H1 (cell line): ENCODE data around the gene UPK2. TPM values are rescaled to one million over a fixed set of nuclear protein-coding genes. Genes with fewer than 3 reads are reported as not detected.

Experiments used
- CTCF ChIA-PET: fragments of 300-600 bp; sonication (Branson Sonifier 250); formaldehyde crosslinking; loops from one replicate; lab custom pipeline; 2021; ENCODE audit not compliant: partially characterized antibody; lab: Charles Lee
- POLR2A ChIA-PET: fragments of 300-600 bp; sonication (Branson Sonifier 250); formaldehyde crosslinking; loops from one replicate; lab custom pipeline; 2021; ENCODE audit warnings: inconsistent platforms; ENCODE audit not compliant: partially characterized antibody; lab: Charles Lee
- DNase-seq, 2 experiments: peaks; one replicate each; pipeline versions ENCODE4 v3.0.0 to v3.0.0-alpha.2; 2010 to 2022; ENCODE audit warnings: low spot score in 2 of 2, low read depth in 1 of 2, mixed read lengths in 1 of 2
- FAIRE-seq: peaks from 2 replicates; lab custom pipeline; 2011; peaks lifted over from hg19 to GRCh38; lab: Jason Lieb, UNC
- H2AFZ ChIP-seq: 2 replicates; pipeline ENCODE4 v1.8.1; 2012; ENCODE audit warnings: low read length, inconsistent platforms
- H2AK5ac ChIP-seq: 2 replicates; pipeline ENCODE4 v1.6.1; 2013; ENCODE audit warnings: low read depth, low read length
- H2BK120ac ChIP-seq: replicated peaks from 2 replicates; pipeline ENCODE3; 2013; ENCODE audit warnings: low read depth, low read length, inconsistent platforms
- H2BK12ac ChIP-seq: 2 replicates; pipeline ENCODE4 v1.6.1; 2013; ENCODE audit warnings: low read depth, low read length
- H2BK15ac ChIP-seq: 2 replicates; pipeline ENCODE4 v1.6.1; 2013; ENCODE audit warnings: low read length
- H2BK20ac ChIP-seq: 2 replicates; pipeline ENCODE4 v1.6.1; 2013; ENCODE audit warnings: low read length
- H2BK5ac ChIP-seq: 2 replicates; pipeline ENCODE4 v1.6.1; 2013; ENCODE audit warnings: low read depth, low read length
- H3K14ac ChIP-seq: 2 replicates; pipeline ENCODE4 v1.6.1; 2013; ENCODE audit warnings: inconsistent platforms; ENCODE audit not compliant: insufficient read length
- H3K18ac ChIP-seq: 2 replicates; pipeline ENCODE4 v1.6.1; 2013; ENCODE audit warnings: low read length; ENCODE audit errors: extremely low read depth
- H3K23ac ChIP-seq: 2 replicates; pipeline ENCODE4 v1.6.1; 2013; ENCODE audit warnings: inconsistent platforms; ENCODE audit not compliant: insufficient read length
- H3K23me2 ChIP-seq: 2 replicates; pipeline ENCODE4 v1.6.1; 2013; ENCODE audit warnings: low read depth, low read length
- H3K27ac ChIP-seq: 2 replicates; pipeline ENCODE4 v1.6.1; 2011; ENCODE audit warnings: low read depth, low read length, inconsistent platforms
- H3K27me3 ChIP-seq, 4 experiments: replicated peaks in 1 of 4; 1 replicate in 1 of 4; 2 replicates in 3 of 4; pipeline versions ENCODE4 v1.6.1 to v1.8.1; 2011 to 2013; ENCODE audit warnings: low read length in 3 of 4, mild to moderate bottlenecking in 3 of 4, inconsistent platforms in 2 of 4, mixed read lengths in 2 of 4, moderate library complexity in 1 of 4; ENCODE audit not compliant: control insufficient read depth in 3 of 4, insufficient read depth in 3 of 4; ENCODE audit errors: extremely low read depth in 1 of 4
- H3K36me3 ChIP-seq, 4 experiments: 2 replicates each; pipeline versions ENCODE4 v1.6.1 to v1.8.1; 2011 to 2013; ENCODE audit warnings: mild to moderate bottlenecking in 4 of 4, low read length in 3 of 4, moderate library complexity in 2 of 4, control low read depth in 1 of 4, inconsistent platforms in 1 of 4; ENCODE audit not compliant: insufficient read depth in 4 of 4, control insufficient read depth in 2 of 4
- H3K4ac ChIP-seq: replicated peaks from 2 replicates; pipeline ENCODE3; 2013; ENCODE audit warnings: low read length, low read depth, mixed read lengths, inconsistent platforms; ENCODE audit not compliant: insufficient read length
- H3K4me1 ChIP-seq, 4 experiments: replicated peaks in 1 of 4; 1 replicate in 1 of 4; 2 replicates in 3 of 4; pipeline versions ENCODE4 v1.6.1 to v1.8.1; 2011 to 2013; ENCODE audit warnings: low read length in 3 of 4, inconsistent platforms in 2 of 4, mixed read lengths in 1 of 4; ENCODE audit not compliant: insufficient read depth in 4 of 4, control insufficient read depth in 3 of 4
- H3K4me2 ChIP-seq, 2 experiments: 2 replicates each; pipeline versions ENCODE4 v1.6.1 to v1.8.1; 2011 to 2013; ENCODE audit warnings: low read depth in 2 of 2, low read length in 2 of 2, control low read depth in 1 of 2, inconsistent platforms in 1 of 2, mild to moderate bottlenecking in 1 of 2; ENCODE audit not compliant: insufficient read depth in 1 of 2
- H3K4me3 ChIP-seq, 4 experiments: fragments of 200-600, 300-600 bp in 1 of 4; sonication (generic), shearing (Covaris generic), sonication (Bioruptor Twin) in 1 of 4; 2 replicates each; pipeline versions ENCODE4 v1.5.1 to v1.8.1; 2011 to 2016; ENCODE audit warnings: low read length in 4 of 4, low read depth in 3 of 4, control low read depth in 2 of 4, inconsistent platforms in 2 of 4, mild to moderate bottlenecking in 2 of 4, mixed read lengths in 1 of 4, moderate library complexity in 1 of 4; ENCODE audit not compliant: insufficient read depth in 2 of 4; ENCODE audit errors: extremely low read depth in 1 of 4
- H3K56ac ChIP-seq: replicated peaks from 2 replicates; pipeline ENCODE3; 2013; ENCODE audit warnings: low read depth, mild to moderate bottlenecking, mixed read lengths, low read length, inconsistent platforms; ENCODE audit not compliant: insufficient read length
- H3K79me1 ChIP-seq: 2 replicates; pipeline ENCODE4 v1.6.1; 2013; ENCODE audit warnings: low read depth, low read length, control low read depth
- H3K79me2 ChIP-seq, 2 experiments: 2 replicates each; pipeline versions ENCODE4 v1.6.1 to v1.8.1; 2012 to 2013; ENCODE audit warnings: low read length in 2 of 2, mild to moderate bottlenecking in 2 of 2, inconsistent platforms in 1 of 2; ENCODE audit not compliant: insufficient read depth in 2 of 2, control insufficient read depth in 1 of 2
- H3K9ac ChIP-seq, 4 experiments: replicated peaks in 1 of 4; 1 replicate in 1 of 4; 2 replicates in 3 of 4; pipeline versions ENCODE4 v1.6.1 to v1.8.1; 2011 to 2013; ENCODE audit warnings: low read depth in 3 of 4, low read length in 3 of 4, control low read depth in 2 of 4, mild to moderate bottlenecking in 2 of 4, moderate library complexity in 2 of 4, inconsistent platforms in 1 of 4; ENCODE audit errors: extremely low read depth in 1 of 4
- H3K9me3 ChIP-seq, 2 experiments: 2 replicates each; pipeline versions ENCODE4 v1.6.1 to v1.8.1; 2012 to 2013; ENCODE audit warnings: mild to moderate bottlenecking in 2 of 2, moderate library complexity in 2 of 2, control low read depth in 1 of 2, inconsistent platforms in 1 of 2, low read depth in 1 of 2, low read length in 1 of 2, mixed read lengths in 1 of 2; ENCODE audit not compliant: insufficient read depth in 2 of 2
- H4K20me1 ChIP-seq, 2 experiments: replicated peaks in 1 of 2; 2 replicates each; pipeline versions ENCODE3 to v1.8.1; 2011 to 2013; ENCODE audit warnings: inconsistent platforms in 2 of 2, low read length in 2 of 2, mild to moderate bottlenecking in 1 of 2; ENCODE audit not compliant: insufficient read depth in 2 of 2, control insufficient read depth in 1 of 2
- H4K5ac ChIP-seq: 2 replicates; pipeline ENCODE4 v1.6.1; 2013; ENCODE audit warnings: low read length, low read depth, mixed read lengths, inconsistent platforms; ENCODE audit not compliant: insufficient read length
- H4K8ac ChIP-seq: 2 replicates; pipeline ENCODE4 v1.8.0; 2013; ENCODE audit warnings: mild to moderate bottlenecking, moderate library complexity, low read length, inconsistent platforms; ENCODE audit not compliant: insufficient read depth; ENCODE audit errors: extremely low read depth
- H4K91ac ChIP-seq: replicated peaks from 2 replicates; pipeline ENCODE3; 2013; ENCODE audit warnings: low read length, mixed read lengths, inconsistent platforms; ENCODE audit not compliant: insufficient read length
- BACH1 ChIP-seq: IDR thresholded peaks from 2 replicates; pipeline ENCODE4 v1.6.1; 2012; ENCODE audit warnings: low read length, improper control_type of control experiment
- CEBPB ChIP-seq: IDR thresholded peaks from 2 replicates; pipeline ENCODE4 v1.6.1; 2012; ENCODE audit warnings: low read depth, low read length
- SP4 ChIP-seq: IDR thresholded peaks from 2 replicates; pipeline ENCODE4 v1.6.1; 2012; ENCODE audit warnings: low read length, inconsistent platforms
- SUZ12 ChIP-seq: fragments of 200-600 bp; sonication (generic); IDR thresholded peaks from 2 replicates; pipeline ENCODE4 v1.6.1; 2012; ENCODE audit warnings: mild to moderate bottlenecking, inconsistent platforms, low read length, moderate library complexity, mixed read lengths
- TAF7 ChIP-seq: optimal IDR thresholded peaks from 2 replicates; pipeline ENCODE3; 2011; ENCODE audit warnings: low read depth, mild to moderate bottlenecking, inconsistent platforms, low read length, moderate library complexity, borderline replicate concordance
- TBP ChIP-seq: IDR thresholded peaks from 2 replicates; pipeline ENCODE4 v1.6.1; 2011; ENCODE audit warnings: low read depth, low read length, improper control_type of control experiment
- TCF12 ChIP-seq: IDR thresholded peaks from 2 replicates; pipeline ENCODE4 v1.6.1; 2011; ENCODE audit warnings: low read depth, mild to moderate bottlenecking, low read length
- WGBS, 2 experiments: shearing (Covaris generic) in 1 of 2; methylation state at CpG; one replicate each; pipeline versions ENCODE4 v1.1.6 to v1.1.7; 2013 to 2015; ENCODE audit warnings: low lambda C conversion rate in 2 of 2, mixed read lengths in 2 of 2, inconsistent platforms in 1 of 2, low coverage in 1 of 2, missing lambda C conversion rate in 1 of 2; ENCODE audit not compliant: insufficient replicate concordance in 2 of 2, insufficient coverage in 1 of 2, insufficient read length in 1 of 2; ENCODE audit errors: extremely low coverage in 1 of 2, missing lambda C conversion rate in 1 of 2; 5-methylcytosine and 5-hydroxymethylcytosine counted together
- polyA plus RNA-seq, 7 experiments: library from polyadenylated mRNA; depleted of rRNA in 3 of 7; stranded (reverse) in 5 of 7; unstranded in 2 of 7; fragments of >200 nt in 5 of 7; fragments of 200-250 nt in 2 of 7; gene quantifications; 1 replicate in 5 of 7; 2 replicates in 1 of 7; 4 replicates in 1 of 7; pipeline versions ENCODE4 v1.2.1 to v1.2.3, GENCODE V29; 2011 to 2013; ENCODE audit warnings: missing spikeins in 2 of 7, mixed read lengths in 2 of 7
- total RNA-seq: library from RNA; stranded (reverse); fragmentation: NEBNext Ultra II Directional; extraction: Animal tissue kit (Norgen Biotek cat#: 25700); gene quantifications from 2 replicates; pipeline ENCODE4 v1.2.1, GENCODE V29; 2021
- TF ChIP-seq, protein P1 (sequence below): IDR thresholded peaks from 2 replicates; pipeline ENCODE4 v1.6.1; 2012; ENCODE audit warnings: inconsistent platforms

The UPK2 gene
- total and polyA plus RNA-seq, 2 of the 8 experiments (the other 6 are each of a cell fraction or from before 2014, with no cell fraction given): 0.76 TPM; not detected in 1

DNA sequence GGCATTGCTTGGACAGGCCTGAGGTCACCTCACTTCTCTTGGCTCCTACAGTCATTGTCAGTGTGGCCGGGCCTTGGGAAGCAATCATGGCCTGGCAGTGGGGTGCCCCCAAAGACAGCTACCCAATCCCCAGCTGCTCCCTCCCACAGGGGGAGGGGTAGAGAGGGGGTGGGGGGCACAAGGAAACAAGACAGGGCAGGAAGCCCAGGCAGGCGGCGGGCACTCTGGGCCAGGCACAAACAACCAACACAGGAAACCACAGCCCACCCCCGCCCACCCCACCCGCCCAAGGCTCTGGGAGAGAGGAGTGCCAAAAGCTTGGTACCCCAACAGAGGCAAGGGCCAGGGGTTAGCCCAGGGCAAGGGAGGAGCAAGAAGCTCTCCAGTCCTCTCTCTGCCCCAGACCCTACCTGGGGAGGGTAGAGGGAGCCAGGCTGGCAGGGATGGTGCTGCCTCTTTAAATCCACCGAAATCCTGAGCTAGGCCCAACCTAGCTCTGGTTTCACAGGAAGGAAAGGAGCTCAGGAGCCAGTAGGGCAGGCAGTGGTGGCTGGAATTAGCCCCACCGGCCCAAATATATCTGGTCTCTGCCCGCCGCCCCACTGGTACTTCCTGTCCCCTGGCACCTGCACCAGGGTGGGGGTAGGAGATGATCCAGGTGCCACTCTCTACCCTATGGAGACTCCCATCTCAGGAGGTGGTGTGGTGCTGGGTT, 42.5 kb upstream of the UPK2 start:
- DNase-seq (no peak), FAIRE-seq (no peak)
- Histone ChIP-seq H3K23ac (no peak overlapping the region), H4K91ac (peak overlapping the region; percentile 88), H3K14ac (no peak overlapping the region), H3K79me2 (peaks cover 4 to 73% of the 10 kb centered on the region in 2 experiments), H2BK20ac (peak overlapping the region; percentile 100; the same call in 1 of the 2 replicates), H2BK120ac (peak overlapping the region; percentile 90), H2AFZ (no peak overlapping the region), H2BK12ac (peak overlapping the region; percentile 99), H3K18ac (peak overlapping the region; percentile 99), H4K20me1 (peaks cover 0 to 5% of the 10 kb centered on the region in 2 experiments), H3K36me3 (no peaks in the 10 kb centered on the region), H2BK5ac (peak overlapping the region; percentile 100), H3K4me2 (peak overlapping the region; percentile 76 to 92), H3K4ac (peak overlapping the region; percentile 91), H2BK15ac (peak overlapping the region; percentile 88; the same call in 1 of the 2 replicates), H3K56ac (no peak overlapping the region), H2AK5ac (peak overlapping the region; percentile 17; the same call in 1 of the 2 replicates), H3K9ac (peak overlapping the region in 2 of 4 experiments; percentile 25 to 64; a peak in 4 of 7 replicates), H3K27ac (peak overlapping the region; percentile 89), H3K79me1 (peaks cover 12% of the 10 kb centered on the region), H3K4me3 (peak overlapping the region in 1 of 4 experiments; percentile 61; a peak in 2 of 8 replicates), H4K5ac (peak overlapping the region; percentile 70), H4K8ac (peak overlapping the region; percentile 11), H3K23me2 (peaks cover 20% of the 10 kb centered on the region), H3K4me1 (peaks cover 13 to 80% (median 66%) of the 10 kb centered on the region in 4 experiments), H3K27me3 (no peaks in the 10 kb centered on the region), H3K9me3 (no peaks in the 10 kb centered on the region)
- 60% methylated on average over 4 of the region's 9 CpGs; no CpG with 5 or more reads in 1 of the 2 experiments for WGBS, 2 experiments
- POLR2A ChIA-PET: interaction anchor here (0.6 to 10.7 kb wide), 12 partner anchors 18 to 816 kb away, joined by 3 to 101 read pairs (median 3); partner anchors contain the start of genes CENATAC, DDX6 and PHLDB1
- CTCF ChIA-PET: interaction anchor here (0.6 to 2.9 kb wide), 7 partner anchors 12 to 224 kb away, joined by 3 to 12 read pairs (median 3); no protein-coding TSS in a partner anchor
- TF ChIP-seq TBP: no peak
- TF ChIP-seq SP4: no peak
- no peak for TF ChIP-seq SUZ12
- TF ChIP-seq TAF7: no peak
- TF ChIP-seq TCF12: no peak
- no peak for TF ChIP-seq BACH1
- TF ChIP-seq, protein P1, sequence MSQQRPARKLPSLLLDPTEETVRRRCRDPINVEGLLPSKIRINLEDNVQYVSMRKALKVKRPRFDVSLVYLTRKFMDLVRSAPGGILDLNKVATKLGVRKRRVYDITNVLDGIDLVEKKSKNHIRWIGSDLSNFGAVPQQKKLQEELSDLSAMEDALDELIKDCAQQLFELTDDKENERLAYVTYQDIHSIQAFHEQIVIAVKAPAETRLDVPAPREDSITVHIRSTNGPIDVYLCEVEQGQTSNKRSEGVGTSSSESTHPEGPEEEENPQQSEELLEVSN: no peak
- no peak for TF ChIP-seq CEBPB
